SK-N-SH (cell line): ENCODE results near the gene PRKAG1. TPM values are rescaled to one million over a fixed set of nuclear protein-coding genes. Genes with fewer than 3 reads are reported as not detected.
A peak's percentile ranks its signal among the peaks of the same experiment; 100 is the strongest.

Source experiments
- CTCF ChIA-PET: fragments of 300-600, 350-600 bp; formaldehyde crosslinking; extraction: SDS; loops from one replicate; lab custom pipeline; 2021; lab: Yijun Ruan, JAX
- POLR2A ChIA-PET: fragments of 350-600 bp; sonication (Branson Sonifier 250); formaldehyde crosslinking; extraction: SDS; loops from one replicate; lab custom pipeline; 2020; ENCODE audit warnings: antibody characterized with exemption, inconsistent platforms; lab: Yijun Ruan, JAX
- DNase-seq: peaks from one replicate; pipeline ENCODE4 v3.0.0; 2012
- H2AFZ ChIP-seq: fragments of 200-600 bp; sonication (generic); 2 replicates; pipeline ENCODE4 v1.8.1; 2016; ENCODE audit warnings: antibody characterized with exemption, mild to moderate bottlenecking, low read depth
- H3F3A ChIP-seq: fragments of 200-600 bp; sonication (generic); replicated peaks from 2 replicates; pipeline ENCODE3; 2016; ENCODE audit warnings: antibody characterized with exemption, mild to moderate bottlenecking; ENCODE audit not compliant: insufficient read depth
- H3K27ac ChIP-seq, 2 experiments: fragments of 200-500 bp in 1 of 2; fragments of 200-600 bp in 1 of 2; sonication (Bioruptor generic) in 1 of 2; sonication (generic), shearing (Covaris generic) in 1 of 2; 2 replicates each; pipeline versions ENCODE4 v1.5.1 to v1.6.1; 2014 to 2016; ENCODE audit warnings: low read depth in 2 of 2, inconsistent platforms in 1 of 2, low read length in 1 of 2, mild to moderate bottlenecking in 1 of 2, mixed read lengths in 1 of 2
- H3K27me3 ChIP-seq: fragments of 200-600 bp; sonication (generic), shearing (Covaris generic); 2 replicates; pipeline ENCODE4 v1.6.1; 2016; ENCODE audit warnings: mixed run types; ENCODE audit not compliant: insufficient read depth
- H3K36me3 ChIP-seq, 2 experiments: fragments of 200-500 bp in 1 of 2; fragments of 200-600 bp in 1 of 2; sonication (Bioruptor generic) in 1 of 2; sonication (generic) in 1 of 2; replicated peaks in 1 of 2; 2 replicates each; pipeline versions ENCODE3 to v1.5.1; 2014 to 2016; ENCODE audit warnings: low read length in 1 of 2, mild to moderate bottlenecking in 1 of 2; ENCODE audit not compliant: insufficient read depth in 2 of 2, control insufficient read depth in 1 of 2
- H3K4me1 ChIP-seq, 2 experiments: fragments of 200-500 bp in 1 of 2; fragments of 200-600 bp in 1 of 2; sonication (Bioruptor generic) in 1 of 2; sonication (generic), shearing (Covaris generic) in 1 of 2; 2 replicates each; pipeline versions ENCODE4 v1.5.1 to v1.6.1; 2014 to 2016; ENCODE audit warnings: low read depth in 1 of 2, low read length in 1 of 2, mixed run types in 1 of 2; ENCODE audit not compliant: insufficient read depth in 2 of 2, control insufficient read depth in 1 of 2
- H3K4me2 ChIP-seq: fragments of 200-600 bp; sonication (generic), shearing (Covaris generic); 2 replicates; pipeline ENCODE4 v1.6.1; 2017; ENCODE audit warnings: mixed run types
- H3K4me3 ChIP-seq, 2 experiments: fragments of 200-500 bp in 1 of 2; fragments of 200-600 bp in 1 of 2; sonication (Bioruptor generic) in 1 of 2; sonication (generic), shearing (Covaris generic) in 1 of 2; 2 replicates each; pipeline versions ENCODE4 v1.5.1 to v1.8.1; 2014 to 2016; ENCODE audit warnings: low read depth in 2 of 2, inconsistent platforms in 1 of 2, low read length in 1 of 2, mild to moderate bottlenecking in 1 of 2, mixed read lengths in 1 of 2, moderate library complexity in 1 of 2
- H3K79me2 ChIP-seq: fragments of 200-600 bp; sonication (generic); 2 replicates; pipeline ENCODE4 v1.8.1; 2017; ENCODE audit warnings: mild to moderate bottlenecking; ENCODE audit not compliant: insufficient read depth
- H3K9ac ChIP-seq: fragments of 200-600 bp; sonication (generic); 2 replicates; pipeline ENCODE4 v1.6.1; 2017; ENCODE audit warnings: mixed run types
- H3K9me2 ChIP-seq: fragments of 200-600 bp; sonication (generic); 2 replicates; pipeline ENCODE4 v1.6.1; 2017; ENCODE audit warnings: mixed run types
- H3K9me3 ChIP-seq: fragments of 200-600 bp; sonication (generic); 2 replicates; pipeline ENCODE4 v1.6.1; 2017; ENCODE audit warnings: mixed run types, mild to moderate bottlenecking, moderate library complexity
- H4K20me1 ChIP-seq: fragments of 200-600 bp; sonication (generic); 2 replicates; pipeline ENCODE4 v1.6.1; 2017; ENCODE audit warnings: mild to moderate bottlenecking, mixed run types; ENCODE audit not compliant: insufficient read depth
- CHD2 ChIP-seq: fragments of 150-350 bp; IDR thresholded peaks from 2 replicates; pipeline ENCODE4 v1.6.1; 2018; ENCODE audit warnings: low read length; ENCODE audit not compliant: partially characterized antibody
- CTCF ChIP-seq: fragments of 200-600 bp; sonication (generic); IDR thresholded peaks from 2 replicates; pipeline ENCODE4 v1.6.1; 2017; ENCODE audit warnings: antibody characterized with exemption, mild to moderate bottlenecking, moderate library complexity
- GATA2 ChIP-seq: sonication (generic); formaldehyde crosslinking; IDR thresholded peaks from 2 replicates; pipeline ENCODE4 v1.5.0; 2020; ENCODE audit warnings: mild to moderate bottlenecking, missing genetic modification reagents
- MAX ChIP-seq: IDR thresholded peaks from 2 replicates; pipeline ENCODE4 v1.4.0; 2012; ENCODE audit warnings: low read depth
- MEF2A ChIP-seq: IDR thresholded peaks from 2 replicates; pipeline ENCODE4 v1.4.0; 2012; ENCODE audit warnings: low read depth, borderline replicate concordance
- MXI1 ChIP-seq: IDR thresholded peaks from 2 replicates; pipeline ENCODE4 v1.6.1; 2012; ENCODE audit warnings: mild to moderate bottlenecking, low read depth, low read length, improper control_type of control experiment
- POLR2AphosphoS5 ChIP-seq: IDR thresholded peaks from 2 replicates; pipeline ENCODE4 v1.6.1; 2012; ENCODE audit warnings: low read depth, low read length
- SMC3 ChIP-seq: IDR thresholded peaks from 2 replicates; pipeline ENCODE4 v1.6.1; 2012; ENCODE audit warnings: low read depth, low read length, improper control_type of control experiment
- TEAD4 ChIP-seq: IDR thresholded peaks from 2 replicates; pipeline ENCODE4 v1.4.0; 2012; ENCODE audit warnings: mild to moderate bottlenecking, borderline replicate concordance; ENCODE audit not compliant: insufficient read depth
- WGBS: methylation state at CpG from one replicate; pipeline ENCODE4 v1.1.6; 2017; ENCODE audit warnings: low lambda C conversion rate; 5-methylcytosine and 5-hydroxymethylcytosine counted together
- polyA plus RNA-seq, 3 experiments: library from polyadenylated mRNA; depleted of rRNA; stranded (reverse); fragments of >200 nt; gene quantifications; 2 replicates each; pipeline ENCODE4 v1.2.3, GENCODE V29; 2012

Gene PRKAG1
- polyA plus RNA-seq, 1 of the 3 experiments (the other 2 are of a cell fraction) = 75.1 TPM

- H3K4me1 ChIP-seq = peaks cover 0 to under 1% of the 10 kb centered on the region in 2 experiments; a peak in 1 of 4 replicates
- no peak for TF ChIP-seq TEAD4
- no peak for TF ChIP-seq SMC3
- no peak for TF ChIP-seq MAX
- no peak for TF ChIP-seq MXI1
- TF ChIP-seq POLR2AphosphoS5 = no peak
- TF ChIP-seq MEF2A = no peak
- TF ChIP-seq, all 33 proteins: peak for 0
- Histone ChIP-seq H3K4me3 (no peak overlapping the region), H3K79me2 (peaks cover 9% of the 10 kb centered on the region; the same call in 1 of the 2 replicates), H3K4me2 (no peak overlapping the region), H3K27me3 (no peaks in the 10 kb centered on the region), H3K36me3 (peaks cover 59 to 89% of the 10 kb centered on the region in 2 experiments), H2AFZ (no peak overlapping the region), H3F3A (no peaks in the 10 kb centered on the region), H4K20me1 (0 out of 2 replicates have a peak, but pooled peaks cover 6% of the 10 kb centered on the region), H3K9me3 (no peaks in the 10 kb centered on the region), H3K9ac (no peak overlapping the region), H3K9me2 (no peaks in the 10 kb centered on the region), H3K27ac (no peak overlapping the region)
- POLR2A ChIA-PET = no interaction called here
- over 99% methylated on average over 12 of the region's 12 CpGs for WGBS
- CTCF ChIA-PET = interaction anchor here (0.6 to 5.2 kb wide), 19 partner anchors 10 to 180 kb away, joined by 3 to 49 read pairs (median 5); partner anchors contain the start of genes DDN, FKBP11, KMT2D and PRKAG1
- DNase-seq = no peak
Observed at GRCh38 chr12:49044660-49045059, 26.1 kb upstream of the PRKAG1 start.

GRCh38 chr12:49043856-49044258, 25.3 kb upstream of the PRKAG1 start:
- DNase-seq = peak; percentile 80
- H4K20me1 ChIP-seq = 0 out of 2 replicates have a peak, but pooled peaks cover under 1% of the 10 kb centered on the region
- 72% methylated on average over 11 of the region's 11 CpGs for WGBS

More at GRCh38 chr12:49043856-49044258, 25.3 kb upstream of the PRKAG1 start:
- Histone ChIP-seq H3K9ac (no peak overlapping the region), H3K36me3 (peaks cover 58 to 89% of the 10 kb centered on the region in 2 experiments), H3K4me3 (no peak overlapping the region), H3K9me3 (no peaks in the 10 kb centered on the region), H3F3A (no peaks in the 10 kb centered on the region), H3K27me3 (no peaks in the 10 kb centered on the region), H2AFZ (no peak overlapping the region), H3K4me1 (no peaks in the 10 kb centered on the region), H3K27ac (no peak overlapping the region), H3K4me2 (no peak overlapping the region), H3K79me2 (peaks cover 4% of the 10 kb centered on the region; the same call in 1 of the 2 replicates), H3K9me2 (no peaks in the 10 kb centered on the region)
- TF ChIP-seq MEF2A (no peak), CTCF (peak; percentile 67), GATA2 (CRISPR knock-in tag) (no peak), CHD2 (no peak)
- POLR2A ChIA-PET = interaction anchor here (0.9 kb wide), 1 partner anchor 12 kb away, joined by 3 read pairs; no protein-coding TSS in a partner anchor
- CTCF ChIA-PET = interaction anchor here (0.6 to 5.2 kb wide), 25 partner anchors 9 to 236 kb away, joined by 3 to 49 read pairs (median 5); partner anchors contain the start of genes DDN, FKBP11, KMT2D and PRKAG1
